D341Med (cell line): ENCODE data around the gene TMEM69.
"Not testable (repeated sequence)": the region's sequence is repeated elsewhere in the genome, so short reads cannot be mapped to it uniquely, and the experiment has no call there.

Source experiments
- DNase-seq: peaks from one replicate; pipeline ENCODE4 v3.0.0; 2012; ENCODE audit warnings: low spot score

Gene TMEM69

DNA sequence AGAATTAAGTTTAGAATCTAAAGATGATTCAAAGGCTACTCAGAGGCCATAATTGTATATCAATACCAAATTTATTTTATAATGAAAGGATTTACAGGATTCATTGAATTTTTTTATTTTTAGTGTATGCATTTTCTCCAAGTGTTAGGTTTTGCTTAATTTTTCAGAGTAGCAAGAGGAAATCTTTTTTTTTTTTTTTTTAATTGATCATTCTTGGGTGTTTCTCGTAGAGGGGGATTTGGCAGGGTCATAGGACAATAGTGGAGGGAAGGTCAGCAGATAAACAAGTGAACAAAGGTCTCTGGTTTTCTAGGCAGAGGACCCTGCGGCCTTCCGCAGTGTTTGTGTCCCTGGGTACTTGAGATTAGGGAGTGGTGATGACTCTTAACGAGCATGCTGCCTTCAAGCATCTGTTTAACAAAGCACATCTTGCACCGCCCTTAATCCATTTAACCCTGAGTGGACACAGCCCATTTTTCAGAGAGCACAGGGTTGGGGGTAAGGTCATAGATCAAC, 51.7 kb downstream of the TMEM69 start:
- DNase-seq: not testable (repeated sequence)
